ENCODE results near the gene ZDHHC21. TPM values are rescaled to one million over a fixed set of nuclear protein-coding genes. Genes with fewer than 3 reads are reported as not detected.

ZDHHC21 gene
- total RNA-seq, 1 donor from 2014 or later: 29.4 TPM

DNA sequence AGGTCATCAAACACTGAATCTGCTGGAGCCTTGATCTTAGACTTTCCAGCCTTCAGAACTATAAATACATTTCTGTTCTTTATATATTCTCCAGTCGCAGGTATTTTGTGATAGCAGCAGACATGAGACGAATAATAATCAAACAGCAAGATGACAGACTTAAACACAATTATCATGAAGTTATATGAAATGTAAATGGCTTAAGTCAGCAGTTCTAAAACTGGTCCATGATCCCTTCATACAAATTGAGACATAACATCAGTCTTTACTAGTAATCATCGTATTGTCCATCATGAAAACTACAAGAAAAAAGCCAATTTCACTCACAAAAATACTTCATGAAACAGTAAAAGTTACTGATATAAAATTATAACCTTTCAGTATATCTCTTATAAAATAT lies 101.8 kb downstream of the ZDHHC21 start:
- DNase-seq: no peak
- peaks cover 2% of the 10 kb centered on the region for H3K4me1 Mint-ChIP-seq
- TF ChIP-seq, protein P1, sequence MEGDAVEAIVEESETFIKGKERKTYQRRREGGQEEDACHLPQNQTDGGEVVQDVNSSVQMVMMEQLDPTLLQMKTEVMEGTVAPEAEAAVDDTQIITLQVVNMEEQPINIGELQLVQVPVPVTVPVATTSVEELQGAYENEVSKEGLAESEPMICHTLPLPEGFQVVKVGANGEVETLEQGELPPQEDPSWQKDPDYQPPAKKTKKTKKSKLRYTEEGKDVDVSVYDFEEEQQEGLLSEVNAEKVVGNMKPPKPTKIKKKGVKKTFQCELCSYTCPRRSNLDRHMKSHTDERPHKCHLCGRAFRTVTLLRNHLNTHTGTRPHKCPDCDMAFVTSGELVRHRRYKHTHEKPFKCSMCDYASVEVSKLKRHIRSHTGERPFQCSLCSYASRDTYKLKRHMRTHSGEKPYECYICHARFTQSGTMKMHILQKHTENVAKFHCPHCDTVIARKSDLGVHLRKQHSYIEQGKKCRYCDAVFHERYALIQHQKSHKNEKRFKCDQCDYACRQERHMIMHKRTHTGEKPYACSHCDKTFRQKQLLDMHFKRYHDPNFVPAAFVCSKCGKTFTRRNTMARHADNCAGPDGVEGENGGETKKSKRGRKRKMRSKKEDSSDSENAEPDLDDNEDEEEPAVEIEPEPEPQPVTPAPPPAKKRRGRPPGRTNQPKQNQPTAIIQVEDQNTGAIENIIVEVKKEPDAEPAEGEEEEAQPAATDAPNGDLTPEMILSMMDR (IDR thresholded peaks at IDR 0.05): no peak
- intact Hi-C loops (cut with micrococcal nuclease): no loop called here
- H3K27ac Mint-ChIP-seq: no peak overlapping the region
- H3K9me3 Mint-ChIP-seq: peaks cover 12% of the 10 kb centered on the region
- H3K27me3 Mint-ChIP-seq: no peaks in the 10 kb centered on the region
- POLR2A ChIA-PET: no interaction called here
- no peak for ATAC-seq (ENCODE audit: low read depth)
- CTCF ChIA-PET: no interaction called here
- H3K36me3 Mint-ChIP-seq (ENCODE audit: low read depth): peaks cover 26% of the 10 kb centered on the region
- H3K4me3 Mint-ChIP-seq: no peak overlapping the region

GRCh38 chr9:14585730-14586473 lies 107.3 kb downstream of the ZDHHC21 start:
- ATAC-seq (ENCODE audit: low read depth): peak; percentile 94
- intact Hi-C loops (cut with micrococcal nuclease): loop anchor here (10.0 kb wide), 1 partner anchor 109 kb away; the partner anchor contains the start of gene ZDHHC21

GRCh38 chr9:14584571-14584970 lies 108.7 kb downstream of the ZDHHC21 start:
- ATAC-seq (ENCODE audit: low read depth) (no peak), DNase-seq (no peak)
- peaks cover 14% of the 10 kb centered on the region for H3K4me1 Mint-ChIP-seq
- TF ChIP-seq, protein P1 (IDR thresholded peaks at IDR 0.05): no peak
- no peak overlapping the region for H3K4me3 Mint-ChIP-seq
- peaks cover 10% of the 10 kb centered on the region for H3K36me3 Mint-ChIP-seq (ENCODE audit: low read depth)
- ChIA-PET POLR2A (no interaction called here), CTCF (no interaction called here)
- intact Hi-C loops (cut with micrococcal nuclease): loop anchor here (10.0 kb wide), 1 partner anchor 110 kb away; the partner anchor contains the start of gene ZDHHC21
- H3K27ac Mint-ChIP-seq: no peak overlapping the region
- H3K9me3 Mint-ChIP-seq: no peaks in the 10 kb centered on the region
- H3K27me3 Mint-ChIP-seq: no peaks in the 10 kb centered on the region

More at GRCh38 chr9:14585730-14586473, 107.3 kb downstream of the ZDHHC21 start:
- H3K4me3 Mint-ChIP-seq: no peak overlapping the region
- H3K4me1 Mint-ChIP-seq: peaks cover 14% of the 10 kb centered on the region
- no peaks in the 10 kb centered on the region for H3K27me3 Mint-ChIP-seq
- ChIA-PET CTCF (interaction anchor here (1.6 kb wide), 1 partner anchor 183 kb away, joined by 5 read pairs; no protein-coding TSS in a partner anchor), POLR2A (no interaction called here)
- H3K36me3 Mint-ChIP-seq (ENCODE audit: low read depth): peaks cover 10% of the 10 kb centered on the region
- DNase-seq: no peak
- no peaks in the 10 kb centered on the region for H3K9me3 Mint-ChIP-seq
- peak overlapping the region; percentile 30 for H3K27ac Mint-ChIP-seq
- TF ChIP-seq, protein P1 (IDR thresholded peaks at IDR 0.05): no peak

DNA sequence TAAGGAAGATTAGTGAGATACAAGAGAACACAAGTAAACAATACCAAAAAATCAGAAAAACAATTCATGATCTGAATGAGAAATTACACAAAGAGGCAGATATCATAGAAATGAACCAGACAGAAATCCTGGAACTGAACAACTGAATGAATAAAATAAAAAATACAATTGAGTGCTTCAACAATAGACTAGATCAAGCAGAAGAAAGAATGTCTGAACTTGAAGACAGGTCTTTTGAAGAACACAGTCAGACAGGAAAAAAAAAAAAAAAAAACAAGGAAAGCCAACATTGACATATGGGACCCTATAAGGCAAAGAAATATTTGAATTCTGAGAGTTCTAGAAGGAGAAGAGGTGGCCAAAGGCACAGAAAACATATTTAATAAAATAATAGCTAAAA lies 115.2 kb downstream of the ZDHHC21 start:
- Mint-ChIP-seq H3K27ac (no peak overlapping the region), H3K9me3 (peaks cover 9% of the 10 kb centered on the region), H3K27me3 (no peaks in the 10 kb centered on the region), H3K4me1 (no peaks in the 10 kb centered on the region), H3K4me3 (no peak overlapping the region), H3K36me3 (ENCODE audit: low read depth) (peaks cover 6% of the 10 kb centered on the region)
- ChIA-PET CTCF (no interaction called here), POLR2A (no interaction called here)
- TF ChIP-seq, protein P1 (IDR thresholded peaks at IDR 0.05): no peak
- DNase-seq: no peak
- intact Hi-C loops (cut with micrococcal nuclease): no loop called here
- ATAC-seq (ENCODE audit: low read depth): no peak

DNA sequence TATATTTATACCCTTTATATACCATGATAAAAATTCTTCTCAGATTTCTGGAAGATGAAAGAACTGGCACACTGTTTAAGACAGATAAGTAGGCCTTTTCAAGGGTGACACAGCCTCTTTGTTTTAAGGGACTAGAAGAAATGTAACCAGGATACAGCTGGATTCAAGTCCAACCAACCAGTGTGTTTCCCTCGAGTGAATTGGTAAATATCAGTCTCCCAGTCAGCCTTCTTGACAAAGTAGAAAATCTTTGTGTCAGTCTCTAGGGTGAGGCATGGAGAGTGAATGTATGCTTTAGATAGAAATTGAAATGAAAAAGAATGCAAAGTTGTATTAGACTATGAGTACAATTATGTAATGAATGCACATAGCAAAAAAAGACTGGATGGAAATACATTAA lies 119.1 kb downstream of the ZDHHC21 start:
- ChIA-PET POLR2A (no interaction called here), CTCF (no interaction called here)
- H3K4me3 Mint-ChIP-seq: no peak overlapping the region
- ATAC-seq (ENCODE audit: low read depth) (no peak), DNase-seq (no peak)
- H3K36me3 Mint-ChIP-seq (ENCODE audit: low read depth): peaks cover 11% of the 10 kb centered on the region
- TF ChIP-seq, protein P1 (IDR thresholded peaks at IDR 0.05): no peak
- peaks cover 15% of the 10 kb centered on the region for H3K9me3 Mint-ChIP-seq
- H3K4me1 Mint-ChIP-seq: no peaks in the 10 kb centered on the region
- no peaks in the 10 kb centered on the region for H3K27me3 Mint-ChIP-seq
- intact Hi-C loops (cut with micrococcal nuclease): no loop called here
- H3K27ac Mint-ChIP-seq: no peak overlapping the region

Data from activated B cell treated with CpG ODN at 0.5 μM for 24 hours (primary cell).